SK-MEL-5 (cell line): ENCODE results near the gene LETMD1. TPM values are rescaled to one million over a fixed set of nuclear protein-coding genes. Genes with fewer than 3 reads are reported as not detected.

Experiments
- DNase-seq: peaks from one replicate; pipeline ENCODE4 v3.0.0-alpha.2; 2016; ENCODE audit warnings: low read depth, low spot score
- in situ Hi-C: cut with HindIII; loops from 2 replicates; pipeline ENCODE4 v1.10.0; 2016; ENCODE audit warnings: low sequenced_read_pairs, high pct_unique_total_duplicates, low pct_unique_long_range_greater_than_20kb
- small RNA-seq, 2 experiments: library from RNA; depleted of rRNA; stranded (forward); fragments of <200 nt; gene quantifications; one replicate each; pipeline ENCODE3, GENCODE V24; 2014
- total RNA-seq: library from RNA; depleted of rRNA; stranded (reverse); fragments of >200 nt; shearing (Covaris generic); gene quantifications from 2 replicates; pipeline ENCODE4 v1.2.3, GENCODE V29; 2014; rRNA removed

The LETMD1 gene
- total RNA-seq, 1 experiment from 2014 or later: 68.6 TPM

DNA sequence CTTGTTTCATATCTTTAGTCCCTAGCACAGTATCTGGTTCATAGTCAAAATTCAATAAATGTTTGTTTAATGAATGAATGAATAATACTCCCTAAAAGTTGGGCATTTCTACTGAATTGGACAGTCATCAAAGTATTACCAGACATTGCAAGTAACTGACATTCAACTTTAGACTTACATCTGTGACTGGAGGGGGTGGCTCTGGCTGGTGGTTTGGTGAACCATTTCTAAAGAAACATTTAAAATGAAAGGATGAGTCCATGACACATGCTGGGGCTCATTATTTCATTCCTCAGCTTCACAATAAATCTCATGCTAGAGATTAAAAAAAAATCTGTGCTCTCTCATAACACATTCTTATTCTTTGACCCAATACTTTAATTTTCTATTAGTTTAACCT is 55.9 kb downstream of the LETMD1 start:
- in situ Hi-C loops: no loop called here
- no peak for DNase-seq

DNA sequence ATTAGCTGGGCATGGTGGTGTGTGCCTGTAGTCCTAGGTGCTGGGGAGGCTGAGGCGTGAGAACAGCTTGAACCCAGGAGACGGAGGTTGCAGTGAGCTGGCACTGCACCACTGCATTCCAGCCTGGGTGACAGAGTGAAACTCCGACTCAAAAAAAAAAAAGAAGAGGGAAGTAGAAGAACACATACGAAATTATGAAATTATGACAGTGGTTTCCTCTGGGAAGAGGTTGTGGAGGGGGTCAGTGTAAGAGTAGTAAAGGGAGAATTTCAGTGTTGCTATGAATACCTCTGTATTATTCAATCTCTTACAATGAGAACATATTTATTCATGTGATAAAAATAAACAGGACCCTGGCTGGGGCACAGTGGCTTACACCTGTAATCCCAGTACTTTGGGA is 60.0 kb downstream of the LETMD1 start:
- in situ Hi-C loops: no loop called here
- DNase-seq: no peak

Small RNA genes within 50 kb of the gene (small RNA-seq; reads per million reads assigned to genes)
- 0 reads per million in 2 experiments for gene RNU6-1273P
- 0 reads per million in 2 experiments for gene RNU6-87P

Other genes starting within 250 kb of the LETMD1 start
- not detected in 2 replicates for gene TMPRSS12, start 205.4 kb upstream of the LETMD1 start, total RNA-seq
- gene HIGD1C, start 95.8 kb upstream of the LETMD1 start, total RNA-seq: not detected in 2 replicates
- 148 and 168 TPM in 2 replicates for gene SLC11A2, start 21.9 kb upstream of the LETMD1 start, total RNA-seq
- 15.0 and 16.0 TPM in 2 replicates for gene CSRNP2, start 35.3 kb downstream of the LETMD1 start, total RNA-seq
- 11.3 and 12.1 TPM in 2 replicates for gene TFCP2, start 124.8 kb downstream of the LETMD1 start, total RNA-seq
- gene POU6F1, start 169.7 kb downstream of the LETMD1 start, total RNA-seq: 1.5 and 3.1 TPM in 2 replicates
- gene DAZAP2, start 190.5 kb downstream of the LETMD1 start, total RNA-seq: 424 and 462 TPM in 2 replicates
- 1.8 and 2.3 TPM in 2 replicates for gene SMAGP, start 222.1 kb downstream of the LETMD1 start, total RNA-seq